KOPT-K1 (cell line): Measurements from ENCODE around the gene WWC2.

Experiments
- H3K27ac ChIP-seq: fragments of 200-600 bp; sonication (generic); 2 replicates; pipeline ENCODE4 v1.5.1; 2016; ENCODE audit warnings: antibody characterized with exemption, mild to moderate bottlenecking, low read depth, low read length; ENCODE audit not compliant: poor library complexity, severe bottlenecking
- H3K36me3 ChIP-seq: fragments of 200-600 bp; sonication (generic); 2 replicates; pipeline ENCODE4 v1.5.1; 2017; ENCODE audit warnings: antibody characterized with exemption, mild to moderate bottlenecking, low read length, moderate library complexity; ENCODE audit not compliant: insufficient read depth
- H3K9me3 ChIP-seq: fragments of 200-600 bp; sonication (generic); 2 replicates; pipeline ENCODE4 v1.5.1; 2017; ENCODE audit warnings: antibody characterized with exemption, low read length, mild to moderate bottlenecking; ENCODE audit not compliant: insufficient read depth, poor library complexity, severe bottlenecking

The WWC2 gene

GRCh38 chr4:183255487-183255886 lies 156.4 kb downstream of the WWC2 start:
- Histone ChIP-seq H3K36me3 (no peaks in the 10 kb centered on the region), H3K27ac (no peak overlapping the region), H3K9me3 (no peaks in the 10 kb centered on the region)

DNA sequence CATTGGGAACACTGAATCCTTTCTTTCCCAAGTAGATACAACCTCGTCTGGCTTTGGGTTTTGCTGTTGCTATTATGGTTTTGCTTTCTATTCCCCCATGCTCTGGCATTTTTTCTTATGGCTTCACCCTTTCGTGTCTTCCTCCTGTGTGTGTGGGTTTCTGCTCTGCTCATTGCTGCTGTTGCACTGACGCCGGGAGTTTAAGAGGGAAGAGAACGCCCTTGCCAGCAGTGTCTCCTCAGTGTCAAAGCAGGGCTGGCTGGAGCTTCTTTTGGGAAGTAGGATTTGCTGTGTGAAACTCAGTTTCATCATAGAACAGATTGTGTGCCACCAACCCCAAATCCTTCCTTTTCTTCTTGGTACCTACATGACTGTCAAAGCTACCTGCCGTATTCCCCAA lies 157.3 kb downstream of the WWC2 start:
- H3K36me3 ChIP-seq = no peaks in the 10 kb centered on the region
- no peak overlapping the region for H3K27ac ChIP-seq
- no peaks in the 10 kb centered on the region for H3K9me3 ChIP-seq

- Histone ChIP-seq H3K36me3 (no peaks in the 10 kb centered on the region), H3K9me3 (no peaks in the 10 kb centered on the region), H3K27ac (no peak overlapping the region)
Observed at GRCh38 chr4:183256756-183257385, 157.8 kb downstream of the WWC2 start.

- no peak overlapping the region for H3K27ac ChIP-seq
- H3K9me3 ChIP-seq = no peaks in the 10 kb centered on the region
- no peaks in the 10 kb centered on the region for H3K36me3 ChIP-seq
Observed at GRCh38 chr4:183257808-183258207, 158.8 kb downstream of the WWC2 start.

- Histone ChIP-seq H3K27ac (no peak overlapping the region), H3K36me3 (no peaks in the 10 kb centered on the region), H3K9me3 (no peaks in the 10 kb centered on the region)
Observed at GRCh38 chr4:183260491-183261151, 161.6 kb downstream of the WWC2 start.

GRCh38 chr4:183261953-183262775 lies 163.1 kb downstream of the WWC2 start:
- no peaks in the 10 kb centered on the region for H3K9me3 ChIP-seq
- no peak overlapping the region for H3K27ac ChIP-seq
- H3K36me3 ChIP-seq = no peaks in the 10 kb centered on the region

DNA sequence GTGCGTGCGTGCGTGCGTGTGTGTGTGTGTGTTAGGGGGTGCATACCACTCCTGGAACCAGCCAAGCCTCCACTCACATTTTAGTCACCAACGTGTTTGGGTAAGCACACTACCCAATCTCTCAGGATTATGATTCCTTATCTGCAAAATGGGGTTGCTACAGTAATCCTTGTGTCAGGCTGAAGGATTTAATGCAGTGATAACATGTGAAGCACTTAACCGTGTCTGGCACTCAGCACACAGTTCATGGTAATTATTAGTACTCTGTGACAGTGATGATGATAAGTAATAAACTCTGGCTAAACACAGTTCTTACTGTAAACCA lies 163.7 kb downstream of the WWC2 start:
- H3K9me3 ChIP-seq = no peaks in the 10 kb centered on the region
- no peak overlapping the region for H3K27ac ChIP-seq
- H3K36me3 ChIP-seq = no peaks in the 10 kb centered on the region

GRCh38 chr4:183263787-183264386 lies 164.8 kb downstream of the WWC2 start:
- Histone ChIP-seq H3K36me3 (no peaks in the 10 kb centered on the region), H3K9me3 (no peaks in the 10 kb centered on the region), H3K27ac (no peak overlapping the region)

- Histone ChIP-seq H3K9me3 (no peaks in the 10 kb centered on the region), H3K36me3 (no peaks in the 10 kb centered on the region), H3K27ac (no peak overlapping the region)
Observed at GRCh38 chr4:183264614-183265013, 165.6 kb downstream of the WWC2 start.

DNA sequence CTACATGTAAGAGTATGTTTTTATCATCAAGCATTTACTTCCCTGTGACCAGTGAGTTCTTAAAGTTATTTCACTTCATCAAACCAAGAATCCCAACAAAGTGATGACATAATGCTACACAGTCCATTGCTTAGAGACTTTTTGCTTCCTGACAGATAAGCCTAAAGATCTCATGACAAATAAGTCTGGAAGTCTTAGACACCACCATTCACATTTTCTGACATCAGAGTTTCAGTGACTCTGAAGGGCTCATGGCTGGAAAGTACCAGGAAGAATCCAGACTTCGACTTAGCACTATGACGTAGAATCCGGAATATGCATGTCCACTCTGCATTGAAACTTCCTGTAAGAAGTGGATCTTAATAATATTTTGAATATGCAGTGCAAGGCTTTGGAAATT lies 167.3 kb downstream of the WWC2 start:
- Histone ChIP-seq H3K36me3 (no peaks in the 10 kb centered on the region), H3K27ac (no peak overlapping the region)

DNA sequence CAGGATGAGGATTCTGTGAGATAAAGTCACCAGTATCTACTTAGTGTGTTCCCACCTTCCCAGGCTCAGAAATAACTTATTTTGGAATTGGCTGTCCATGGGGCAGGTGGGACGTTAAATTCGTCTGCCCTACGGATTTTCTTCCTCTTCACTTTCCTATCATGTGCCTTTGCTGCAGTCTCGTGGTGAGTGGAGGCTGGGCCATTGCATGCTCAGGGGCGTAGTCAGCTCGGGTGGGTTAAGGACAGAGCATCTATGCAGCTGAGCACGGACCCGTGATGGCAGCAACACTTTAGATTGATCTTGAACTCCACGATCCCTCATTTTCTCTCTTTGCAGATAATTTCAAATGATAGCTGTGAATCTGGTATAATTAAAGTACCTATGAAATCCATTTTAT lies 169.5 kb downstream of the WWC2 start:
- no peak overlapping the region for H3K27ac ChIP-seq
- no peaks in the 10 kb centered on the region for H3K9me3 ChIP-seq
- no peaks in the 10 kb centered on the region for H3K36me3 ChIP-seq

More for the DNA sequence above, 167.3 kb downstream of the WWC2 start:
- no peaks in the 10 kb centered on the region for H3K9me3 ChIP-seq

DNA sequence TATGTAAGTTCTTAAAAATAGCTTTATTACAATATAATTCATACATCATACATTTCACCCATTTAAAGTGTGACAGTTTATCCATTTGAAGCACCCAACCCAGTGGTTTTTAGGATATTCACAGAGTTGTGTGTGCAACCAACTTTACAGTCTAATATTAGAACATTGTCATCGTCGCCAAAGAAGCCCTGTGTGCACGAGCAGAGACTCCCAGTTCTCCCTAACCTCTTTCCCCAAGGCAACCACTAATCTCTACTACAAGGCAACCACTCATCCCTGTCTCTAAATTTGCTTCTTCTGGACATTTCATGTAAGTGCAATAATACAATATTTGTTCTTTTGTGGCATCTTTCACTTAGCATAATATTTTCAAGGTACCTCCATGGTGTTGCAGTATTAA lies 173.3 kb downstream of the WWC2 start:
- H3K9me3 ChIP-seq = peaks cover 12% of the 10 kb centered on the region
- H3K27ac ChIP-seq = no peak overlapping the region
- no peaks in the 10 kb centered on the region for H3K36me3 ChIP-seq

GRCh38 chr4:183276106-183276505 lies 177.0 kb downstream of the WWC2 start:
- no peaks in the 10 kb centered on the region for H3K36me3 ChIP-seq
- H3K9me3 ChIP-seq = peaks cover 12% of the 10 kb centered on the region

GRCh38 chr4:183284258-183284785 lies 185.3 kb downstream of the WWC2 start:
- Histone ChIP-seq H3K9me3 (no peaks in the 10 kb centered on the region), H3K36me3 (no peaks in the 10 kb centered on the region), H3K27ac (no peak overlapping the region)

More at GRCh38 chr4:183276106-183276505, 177.0 kb downstream of the WWC2 start:
- no peak overlapping the region for H3K27ac ChIP-seq

DNA sequence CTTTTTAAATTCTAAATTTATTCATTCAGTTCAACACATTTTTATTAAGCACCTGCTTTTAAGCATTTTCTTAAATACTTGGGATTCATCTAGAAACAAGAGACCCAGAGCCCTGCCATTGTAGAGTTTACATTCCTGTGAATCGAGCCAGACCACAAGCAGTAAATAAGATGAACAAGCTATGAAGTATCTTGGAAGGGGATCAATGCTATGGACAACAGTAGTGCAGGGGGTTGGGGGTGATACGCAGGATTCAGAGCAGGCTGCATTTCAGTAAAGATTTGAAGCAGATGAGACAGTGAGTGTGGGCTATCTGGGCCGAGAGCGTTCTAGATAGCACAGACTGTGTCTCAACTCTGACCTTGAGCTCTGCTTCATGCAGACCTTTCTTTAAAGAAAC lies 185.9 kb downstream of the WWC2 start:
- Histone ChIP-seq H3K36me3 (no peaks in the 10 kb centered on the region), H3K27ac (no peak overlapping the region), H3K9me3 (no peaks in the 10 kb centered on the region)
